GM18870 (cell line): Measurements from ENCODE around the gene IL4.
"Not testable (repeated sequence)": the region's sequence is repeated elsewhere in the genome, so short reads cannot be mapped to it uniquely, and the experiment has no call there.

Source experiments
- ATAC-seq: cut with Tn5 transposase; IDR thresholded peaks from one replicate; pipeline ENCODE4 v1.9.1; 2021; ENCODE audit warnings: moderate library complexity; ENCODE audit not compliant: unreplicated experiment

IL4 gene

DNA sequence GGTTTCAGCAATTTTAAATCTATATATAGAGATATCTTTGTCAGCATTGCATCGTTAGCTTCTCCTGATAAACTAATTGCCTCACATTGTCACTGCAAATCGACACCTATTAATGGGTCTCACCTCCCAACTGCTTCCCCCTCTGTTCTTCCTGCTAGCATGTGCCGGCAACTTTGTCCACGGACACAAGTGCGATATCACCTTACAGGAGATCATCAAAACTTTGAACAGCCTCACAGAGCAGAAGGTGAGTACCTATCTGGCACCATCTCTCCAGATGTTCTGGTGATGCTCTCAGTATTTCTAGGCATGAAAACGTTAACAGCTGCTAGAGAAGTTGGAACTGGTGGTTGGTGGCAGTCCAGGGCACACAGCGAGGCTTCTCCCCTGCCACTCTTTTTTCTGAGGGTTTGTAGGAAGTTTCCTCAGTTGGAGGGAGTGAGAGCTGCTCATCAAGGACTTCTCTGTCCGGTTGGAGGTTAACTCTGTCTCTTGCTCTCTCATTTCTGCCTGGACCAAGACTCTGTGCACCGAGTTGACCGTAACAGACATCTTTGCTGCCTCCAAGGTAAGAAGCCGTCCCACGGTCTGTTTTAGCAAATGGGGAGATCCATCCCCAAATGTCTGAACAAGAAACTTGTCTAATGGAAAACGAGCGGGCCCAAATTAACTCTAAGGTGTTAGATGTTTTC, at the start of gene IL4:
TSS of gene IL4 (plus strand) at position 51 of the 692 bp plus-strand sequence. CDS start at position 113, 62 bp downstream.
- ATAC-seq: no peak

DNA sequence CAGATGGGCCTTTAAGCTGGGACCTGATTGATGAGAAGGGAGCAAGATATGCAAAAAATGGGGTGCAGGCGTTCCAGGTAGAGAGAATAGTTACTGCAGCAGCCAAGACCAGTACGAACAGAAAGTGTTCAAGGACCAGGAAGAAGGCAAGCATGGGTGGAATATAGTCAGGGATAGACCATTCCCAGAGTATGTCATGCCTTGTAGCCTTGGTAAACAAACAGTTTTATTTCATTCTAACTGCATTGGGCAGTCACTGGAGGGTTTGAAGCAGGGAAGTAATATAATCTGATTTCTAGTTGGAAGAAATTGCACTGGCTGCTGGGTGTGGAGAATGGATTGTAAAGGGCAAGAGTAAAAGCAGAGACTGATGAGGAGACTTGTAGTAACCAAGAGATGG, 46.3 kb upstream of the IL4 start:
- no peak for ATAC-seq

DNA sequence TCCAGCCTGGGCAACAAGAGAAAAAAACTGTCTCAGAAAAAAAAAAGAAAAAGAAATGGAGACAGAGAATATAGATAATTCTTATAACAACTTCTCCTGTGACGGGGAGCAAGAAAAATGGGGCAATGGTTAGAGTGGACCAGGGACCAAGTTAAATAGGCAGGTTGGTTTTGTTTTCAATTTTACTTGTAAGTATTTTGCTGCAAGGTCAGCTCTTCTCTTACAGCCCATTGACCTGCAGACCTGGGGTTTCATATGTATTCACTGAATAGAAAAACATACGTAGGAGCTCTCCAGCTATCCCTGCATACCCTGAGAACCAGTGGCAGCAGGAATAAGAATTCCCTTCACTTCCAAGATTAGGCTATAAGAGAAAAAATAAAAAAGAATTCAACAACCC, 45.0 kb upstream of the IL4 start:
- ATAC-seq: no peak

DNA sequence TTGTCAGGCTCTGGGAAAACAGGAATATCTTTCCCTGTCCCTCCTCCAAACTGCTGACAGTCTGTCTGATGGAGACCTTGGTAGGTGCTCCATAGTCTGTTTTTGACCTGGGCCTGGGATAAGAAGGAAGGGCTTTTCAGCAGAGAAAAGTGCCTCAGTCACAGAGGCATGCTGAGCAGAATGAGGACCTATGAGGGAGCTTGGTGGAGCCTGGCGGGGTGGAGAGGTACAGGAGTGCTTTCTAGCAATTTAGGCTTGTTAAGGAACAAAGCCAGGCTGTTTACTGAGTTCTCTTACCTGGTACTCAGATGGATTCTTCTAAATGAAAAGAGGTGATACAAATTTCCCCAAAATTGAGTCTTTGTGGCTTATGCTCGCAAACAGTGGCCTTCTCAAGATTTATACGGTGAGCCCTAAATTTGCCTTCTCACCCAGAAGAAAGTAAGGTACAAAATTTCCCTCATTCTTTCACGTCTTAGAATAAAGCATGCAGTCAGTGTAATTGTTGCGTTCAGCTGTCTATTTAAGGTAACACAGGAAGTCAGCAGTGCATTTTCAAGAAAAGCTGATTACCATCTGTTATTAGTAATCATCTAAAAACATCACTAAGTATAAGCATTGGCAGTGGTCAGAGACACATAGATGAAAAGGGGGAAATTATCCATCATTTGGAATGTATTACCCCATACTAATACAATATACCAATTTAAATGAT, 44.4 kb upstream of the IL4 start:
- no peak for ATAC-seq

DNA sequence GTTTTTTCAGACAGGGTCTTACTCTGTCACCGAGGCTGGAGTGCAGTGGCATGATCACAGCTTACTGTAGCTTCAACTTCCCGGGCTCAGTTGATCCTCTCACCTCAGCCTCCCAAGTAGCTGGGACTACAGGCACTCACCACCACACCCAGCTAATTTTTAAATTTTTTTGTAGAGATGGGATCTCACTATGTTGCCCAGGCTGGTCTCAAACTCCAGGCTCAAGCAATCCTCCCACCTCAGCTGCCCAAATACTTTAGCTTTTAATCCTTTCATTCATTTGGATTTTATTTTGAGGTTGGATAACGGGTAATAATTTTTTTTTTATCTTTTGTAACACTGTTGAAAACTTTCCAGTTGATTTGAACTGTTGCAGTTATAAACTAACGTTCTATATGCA, 40.2 kb upstream of the IL4 start:
- ATAC-seq: not testable (repeated sequence)

DNA sequence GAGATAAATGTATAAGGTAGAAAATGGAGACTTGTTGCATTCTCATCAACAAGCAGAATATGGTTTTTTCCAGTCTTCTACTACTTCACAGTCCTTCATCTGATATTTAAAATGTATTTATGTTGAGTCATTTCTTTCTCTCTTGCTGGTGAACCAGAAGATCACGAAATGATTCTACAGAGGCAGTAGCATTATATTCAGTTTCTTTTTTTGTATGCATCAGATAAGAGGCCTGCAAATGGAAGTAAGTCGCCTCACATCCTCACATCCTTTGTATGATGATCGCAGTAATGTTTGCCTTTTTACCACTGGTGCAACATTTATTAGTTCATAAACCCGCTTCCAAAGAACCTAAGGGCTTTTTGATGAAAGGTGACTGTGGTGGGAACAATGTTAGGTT, 37.9 kb upstream of the IL4 start:
- ATAC-seq: peak; percentile 56

DNA sequence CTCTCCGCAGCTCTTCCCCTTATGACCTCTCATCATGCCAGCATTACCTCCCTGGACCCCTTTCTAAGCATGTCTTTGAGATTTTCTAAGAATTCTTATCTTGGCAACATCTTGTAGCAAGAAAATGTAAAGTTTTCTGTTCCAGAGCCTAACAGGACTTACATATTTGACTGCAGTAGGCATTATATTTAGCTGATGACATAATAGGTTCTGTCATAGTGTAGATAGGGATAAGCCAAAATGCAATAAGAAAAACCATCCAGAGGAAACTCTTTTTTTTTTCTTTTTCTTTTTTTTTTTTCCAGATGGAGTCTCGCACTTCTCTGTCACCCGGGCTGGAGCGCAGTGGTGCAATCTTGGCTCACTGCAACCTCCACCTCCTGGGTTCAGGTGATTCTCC, 36.5 kb upstream of the IL4 start:
- no peak for ATAC-seq

DNA sequence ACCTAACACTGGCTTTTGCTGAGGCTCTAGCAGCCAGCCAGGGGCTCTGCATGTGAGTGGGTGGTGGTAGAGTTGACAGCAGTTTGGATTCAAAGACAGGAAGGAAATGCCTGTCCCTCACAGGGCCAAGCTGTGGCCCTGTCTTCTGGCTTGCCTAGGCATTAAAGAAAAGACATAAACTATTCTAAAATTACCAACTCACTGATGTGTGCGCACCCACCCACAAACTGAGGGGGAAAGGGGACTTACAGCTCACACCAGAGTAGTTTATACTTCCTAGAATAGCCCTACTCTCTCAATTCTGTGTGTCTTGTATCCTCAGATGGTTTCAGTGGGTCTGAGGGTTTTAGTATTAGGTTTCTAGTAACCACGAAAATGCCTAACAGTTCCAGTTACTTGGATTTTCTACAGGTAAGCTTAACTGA, 34.1 kb upstream of the IL4 start:
- ATAC-seq: peak; percentile 70

DNA sequence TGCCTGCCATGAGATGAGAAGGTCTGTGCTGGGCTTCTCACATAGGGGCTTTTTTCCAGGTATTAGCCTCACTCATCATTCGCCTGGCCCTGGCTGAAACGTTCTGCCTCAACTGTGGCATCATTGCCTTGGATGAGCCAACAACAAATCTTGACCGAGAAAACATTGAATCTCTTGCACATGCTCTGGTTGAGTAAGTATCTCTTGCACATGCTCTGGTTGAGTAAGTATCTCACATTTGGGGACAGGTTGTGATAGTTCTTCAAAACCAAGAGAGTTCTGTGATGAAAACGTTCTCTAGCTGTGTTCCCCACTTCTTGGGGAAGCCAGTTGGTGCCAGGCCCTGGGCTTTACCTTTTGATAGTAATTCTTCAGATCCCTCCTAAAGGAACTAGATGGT, 33.2 kb upstream of the IL4 start:
- ATAC-seq: no peak

DNA sequence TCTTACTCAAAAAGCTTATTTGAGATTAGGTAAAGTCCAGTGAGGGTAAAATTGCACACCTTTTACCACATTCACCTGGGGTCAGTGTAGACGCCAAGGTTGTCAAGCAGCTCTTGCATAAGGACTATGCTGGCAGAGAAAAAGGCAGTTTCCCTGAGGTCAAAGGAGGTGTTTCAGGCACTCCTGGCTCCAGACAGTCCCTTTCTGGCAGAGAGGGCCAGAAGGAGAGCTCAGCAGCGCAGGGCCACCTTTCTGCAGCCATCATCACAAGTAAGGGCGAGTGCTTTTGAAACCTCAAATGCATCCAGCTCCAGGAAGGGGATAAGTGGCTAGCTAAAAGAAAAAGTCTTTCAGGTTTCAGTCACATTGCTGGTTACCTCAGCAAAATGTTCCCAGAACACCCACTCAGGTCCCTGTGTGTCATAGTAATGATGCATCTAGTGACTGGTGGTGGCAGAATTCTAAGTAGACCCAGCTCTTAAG, 32.5 kb upstream of the IL4 start:
- no peak for ATAC-seq

DNA sequence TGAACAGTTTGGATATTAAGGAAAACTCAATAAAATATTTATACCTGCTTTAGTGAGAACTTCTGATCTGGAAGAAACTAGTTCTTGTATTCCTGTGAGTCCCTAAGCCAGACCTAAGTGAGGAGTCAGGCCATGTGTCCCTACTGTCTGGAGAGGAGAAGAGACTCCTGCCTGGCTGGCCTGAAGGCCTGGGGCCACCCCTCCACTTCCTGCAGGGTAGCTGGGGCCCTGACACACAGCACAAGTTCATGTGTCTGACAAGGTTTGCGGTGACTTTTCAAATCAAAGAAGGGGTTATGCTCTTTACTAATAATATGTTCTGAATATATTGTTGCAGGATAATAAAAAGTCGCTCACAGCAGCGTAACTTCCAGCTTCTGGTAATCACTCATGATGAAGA, 31.9 kb upstream of the IL4 start:
- no peak for ATAC-seq

DNA sequence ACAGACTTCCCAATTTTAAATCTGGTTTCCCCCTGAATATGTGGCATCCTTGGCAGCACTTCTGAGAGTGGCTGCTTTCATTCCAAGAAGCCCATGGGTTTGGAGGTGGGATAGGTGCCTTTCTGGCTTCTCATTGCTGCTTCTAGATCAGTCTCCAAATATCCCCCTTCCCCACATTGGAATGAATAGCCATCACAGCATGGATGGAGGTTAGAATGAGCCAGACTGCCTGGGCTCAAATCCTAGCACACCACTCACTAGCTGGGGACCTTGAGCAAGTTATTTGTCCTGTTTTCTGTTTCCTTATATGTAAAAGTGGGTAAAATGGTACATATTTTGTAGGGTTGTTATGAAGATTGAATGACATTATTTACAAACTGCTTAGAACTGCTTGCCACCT, 29.6 kb upstream of the IL4 start:
- ATAC-seq: no peak

DNA sequence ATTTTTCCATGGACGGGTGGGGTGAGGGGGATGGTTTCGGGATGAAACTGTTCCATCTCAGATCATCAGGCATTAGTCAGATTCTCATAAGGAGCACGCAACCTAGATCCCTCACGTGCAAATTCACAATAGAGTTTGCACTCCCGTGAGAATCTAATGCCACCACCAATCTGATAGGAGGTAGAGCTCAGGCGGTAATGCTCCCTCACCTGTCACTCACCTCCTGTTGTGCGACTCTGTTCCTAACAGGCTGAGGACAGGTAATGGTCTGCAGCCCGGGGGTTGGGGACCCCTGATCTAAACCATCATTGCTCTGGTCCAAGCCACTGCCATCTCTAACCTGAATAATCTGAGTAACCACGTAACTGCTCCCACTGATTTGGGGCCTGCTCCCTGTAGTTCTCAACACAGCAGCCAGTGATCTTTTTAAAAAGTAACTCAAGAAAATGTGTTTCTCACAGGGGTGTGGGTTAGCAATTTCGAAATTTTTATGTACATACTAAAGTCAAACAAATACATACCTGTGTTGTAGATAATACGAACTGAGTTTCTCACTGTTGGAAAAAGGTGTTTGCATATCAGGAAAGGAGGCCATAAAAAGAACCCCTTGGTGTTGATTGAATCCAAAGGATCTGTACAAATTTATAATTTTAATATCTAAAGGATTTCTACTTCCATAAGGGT, 27.1 kb upstream of the IL4 start:
- ATAC-seq: no peak

DNA sequence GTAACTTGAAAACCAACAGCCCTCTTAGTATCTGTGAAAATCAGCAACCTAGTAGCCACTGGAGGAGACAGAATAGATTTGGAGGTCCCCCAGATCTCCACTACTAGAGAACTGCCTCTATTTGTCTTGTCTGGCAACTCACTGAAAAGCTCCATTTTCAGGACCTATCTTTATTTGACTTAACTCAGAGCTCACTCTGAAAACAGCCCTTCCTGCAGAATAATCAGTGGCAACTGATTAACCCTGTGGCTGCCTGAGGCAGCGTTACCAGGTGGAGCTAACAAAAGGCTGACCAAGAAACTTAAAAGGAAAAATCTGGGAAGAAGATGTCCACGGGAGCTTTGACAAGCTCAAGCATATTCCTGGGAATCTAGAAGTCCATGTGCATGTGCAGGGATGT, 26.3 kb upstream of the IL4 start:
- ATAC-seq: no peak

DNA sequence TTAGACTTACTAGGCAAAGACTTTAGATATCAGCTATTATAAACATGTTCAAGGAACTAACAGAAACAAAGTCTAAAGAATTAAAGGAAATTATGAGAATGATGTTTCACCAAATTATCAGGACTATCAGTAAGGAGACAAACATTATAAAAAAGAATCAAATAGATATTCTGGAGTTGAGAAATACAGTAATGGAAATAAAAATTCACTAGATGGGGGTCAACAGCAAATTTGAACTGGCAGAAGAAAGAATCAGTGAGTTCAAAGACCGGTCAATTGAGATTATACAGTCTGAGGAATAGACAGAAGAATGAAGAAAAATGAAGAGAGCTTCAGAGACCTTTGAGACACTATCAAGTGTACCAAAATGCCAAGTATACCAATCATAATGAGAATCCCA, 25.4 kb upstream of the IL4 start:
- ATAC-seq: no peak

DNA sequence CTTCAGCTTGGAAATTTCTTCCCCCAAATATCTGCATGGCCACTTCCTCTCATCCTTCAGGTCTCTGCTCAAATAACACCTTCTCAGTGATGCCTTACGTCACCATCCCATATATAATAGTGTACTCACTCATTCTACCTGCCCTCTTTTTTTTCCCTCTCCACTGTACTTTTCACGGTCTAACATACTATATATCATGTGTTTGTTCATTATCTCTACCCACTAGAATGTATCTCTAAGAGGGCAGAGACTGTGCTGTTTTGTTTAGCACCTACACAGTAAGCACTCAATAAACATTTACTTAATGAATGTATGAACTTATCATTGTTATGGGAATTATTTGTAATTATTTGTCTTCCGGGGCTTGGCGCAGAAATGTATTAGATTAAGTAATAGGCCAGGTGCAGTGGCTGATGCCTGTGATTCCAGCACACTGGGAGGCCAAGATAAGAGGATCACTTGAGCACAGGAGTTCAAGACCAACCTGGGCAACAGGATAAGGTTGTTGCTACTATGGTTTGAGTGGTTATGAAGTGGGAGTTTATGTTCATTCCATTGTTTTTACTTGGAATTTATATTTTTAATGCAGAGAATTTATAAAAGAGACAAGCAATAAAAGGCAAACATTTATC, 21.8 kb upstream of the IL4 start:
- no peak for ATAC-seq

DNA sequence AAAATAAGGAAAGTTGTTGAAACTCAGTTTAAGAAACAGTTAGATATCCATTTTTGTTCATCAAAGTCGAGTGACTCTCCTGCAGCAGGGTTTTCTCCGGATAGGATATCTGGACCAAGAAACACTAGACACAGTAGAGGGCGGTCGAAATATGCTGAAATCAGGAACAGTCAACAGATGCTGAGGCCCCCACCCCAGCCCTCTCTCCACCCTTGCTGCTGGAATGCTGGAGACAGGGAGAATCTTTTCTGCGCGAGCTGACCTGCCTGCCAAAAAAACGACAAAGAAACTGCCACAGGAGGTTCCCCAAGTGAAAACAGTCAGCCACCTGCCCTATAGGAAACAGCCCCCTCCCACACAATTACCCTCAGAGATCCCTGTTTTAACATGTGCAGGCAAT, 20.1 kb upstream of the IL4 start:
- no peak for ATAC-seq

DNA sequence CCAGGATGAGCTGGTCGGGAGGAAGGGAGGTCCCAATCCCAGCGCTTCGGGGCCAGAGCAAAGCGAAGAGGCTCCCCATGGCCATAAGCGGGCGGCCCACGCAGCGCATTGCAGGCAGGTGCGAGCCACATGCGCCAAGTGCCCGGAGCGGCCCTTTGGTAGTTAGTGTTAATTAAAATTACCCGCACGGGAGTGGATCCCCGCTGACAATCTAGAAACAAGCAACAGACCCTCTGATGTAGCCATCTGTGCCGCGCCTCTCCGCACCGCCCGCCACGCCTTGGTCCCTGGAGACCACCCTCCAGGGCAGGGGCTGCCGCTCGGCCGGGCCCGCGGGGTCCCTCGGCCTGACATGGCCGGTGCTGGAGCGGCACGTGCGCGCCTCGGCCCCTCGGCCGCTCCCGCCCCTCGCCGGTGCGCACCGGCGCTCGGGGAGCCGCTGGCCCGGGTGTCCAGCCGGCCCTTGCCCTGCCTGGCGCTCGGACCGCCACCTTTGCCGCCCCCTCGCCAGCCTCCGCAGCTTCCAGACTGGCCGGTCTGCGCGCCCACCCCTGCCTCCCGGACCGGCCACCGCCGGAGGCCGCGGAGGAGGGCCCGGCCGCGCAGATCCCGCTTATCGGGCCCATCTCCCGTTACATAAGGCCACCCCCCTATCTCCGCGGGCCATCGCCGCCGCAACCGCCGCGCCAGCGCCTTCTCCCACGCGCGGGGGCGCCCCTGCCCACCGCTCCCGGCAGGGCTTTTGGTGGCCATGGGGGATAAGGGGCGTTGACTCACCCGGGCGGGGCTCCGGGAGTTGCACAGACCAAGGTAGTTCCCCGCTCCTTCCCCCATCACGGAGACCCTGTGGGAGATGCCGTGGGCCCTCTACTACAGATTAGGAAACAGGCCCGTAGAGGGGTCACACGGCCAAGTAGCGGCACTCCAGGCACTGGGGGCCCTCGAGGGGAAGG, 17.7 kb upstream of the IL4 start:
- ATAC-seq: no peak

DNA sequence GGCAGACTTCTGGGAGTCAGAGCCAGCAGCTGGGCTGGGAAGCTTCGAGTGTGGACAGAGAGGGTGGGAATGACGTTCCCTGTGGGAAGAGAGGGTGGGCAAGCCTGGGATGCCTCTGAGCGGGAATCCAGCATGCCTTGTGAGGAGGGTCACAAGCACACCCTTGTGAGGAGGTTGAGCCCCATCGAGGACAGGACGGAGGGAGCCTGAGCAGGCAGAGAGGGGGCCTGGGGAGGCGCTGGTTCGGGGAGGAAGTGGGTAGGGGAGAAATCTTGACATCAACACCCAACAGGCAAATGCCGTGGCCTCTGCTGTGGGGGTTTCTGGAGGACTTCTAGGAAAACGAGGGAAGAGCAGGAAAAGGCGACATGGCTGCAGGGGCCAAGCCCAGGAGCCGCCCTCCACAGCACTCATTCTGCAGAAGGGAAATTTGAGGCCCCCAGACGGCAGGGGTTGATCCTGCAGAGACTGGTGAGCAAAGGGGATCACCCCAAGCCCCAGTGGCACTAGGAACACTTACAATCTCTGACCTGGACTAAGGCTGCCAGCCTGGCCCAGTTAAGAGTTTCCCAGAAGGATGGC, 16.9 kb upstream of the IL4 start:
- no peak for ATAC-seq
